ENCODE data around the gene FAIM. TPM values are rescaled to one million over a fixed set of nuclear protein-coding genes. Genes with fewer than 3 reads are reported as not detected.
"Not testable (repeated sequence)": the region's sequence is repeated elsewhere in the genome, so short reads cannot be mapped to it uniquely, and the experiment has no call there.

FAIM gene
- total RNA-seq, 1 donor: 5.1 TPM

- no peak for DNase-seq (ENCODE audit: low read depth in 2 of 3, low spot score in 2 of 3)
Measured at GRCh38 chr3:138600100-138600745, 8.3 kb upstream of the FAIM start.

- DNase-seq (ENCODE audit: low read depth in 2 of 3, low spot score in 2 of 3): not testable (repeated sequence)
Measured at GRCh38 chr3:138601661-138602060, 6.9 kb upstream of the FAIM start.

GRCh38 chr3:138604106-138604595 is 4.4 kb upstream of the FAIM start:
- DNase-seq (ENCODE audit: low read depth in 2 of 3, low spot score in 2 of 3): not testable (repeated sequence)

- no peak for DNase-seq (ENCODE audit: low read depth in 2 of 3, low spot score in 2 of 3)
Measured at GRCh38 chr3:138609898-138610266, 1.3 kb downstream of the FAIM start.

GRCh38 chr3:138615462-138615861 is 6.9 kb downstream of the FAIM start:
- DNase-seq (ENCODE audit: low read depth in 2 of 3, low spot score in 2 of 3): no peak

GRCh38 chr3:138620431-138620830 is 11.9 kb downstream of the FAIM start:
- no peak for DNase-seq (ENCODE audit: low read depth in 2 of 3, low spot score in 2 of 3)

- no peak for DNase-seq (ENCODE audit: low read depth in 2 of 3, low spot score in 2 of 3)
Measured at GRCh38 chr3:138624518-138624917, 15.9 kb downstream of the FAIM start.

- DNase-seq (ENCODE audit: low read depth in 2 of 3, low spot score in 2 of 3): no peak
Measured at GRCh38 chr3:138625707-138626365, 17.3 kb downstream of the FAIM start.

GRCh38 chr3:138629526-138629925 is 21.0 kb downstream of the FAIM start:
- no peak for DNase-seq (ENCODE audit: low read depth in 2 of 3, low spot score in 2 of 3)

- DNase-seq (ENCODE audit: low read depth in 2 of 3, low spot score in 2 of 3): no peak
Measured at GRCh38 chr3:138638641-138639040, 30.1 kb downstream of the FAIM start.

- DNase-seq (ENCODE audit: low read depth in 2 of 3, low spot score in 2 of 3): no peak
Measured at GRCh38 chr3:138640537-138640936, 32.0 kb downstream of the FAIM start.

- peak in 1 of 3 donors; percentile 9 for DNase-seq (ENCODE audit: low read depth in 2 of 3, low spot score in 2 of 3)
Measured at GRCh38 chr3:138642226-138642926, 33.8 kb downstream of the FAIM start.

GRCh38 chr3:138642927-138643253 is 34.3 kb downstream of the FAIM start:
- DNase-seq (ENCODE audit: low read depth in 2 of 3, low spot score in 2 of 3): no peak

GRCh38 chr3:138646008-138646407 is 37.4 kb downstream of the FAIM start:
- no peak for DNase-seq (ENCODE audit: low read depth in 2 of 3, low spot score in 2 of 3)

GRCh38 chr3:138646513-138646912 is 37.9 kb downstream of the FAIM start:
- DNase-seq (ENCODE audit: low read depth in 2 of 3, low spot score in 2 of 3): peak in 2 of 3 donors; percentile 10 to 52

GRCh38 chr3:138649134-138649533 is 40.6 kb downstream of the FAIM start:
- DNase-seq (ENCODE audit: low read depth in 2 of 3, low spot score in 2 of 3): no peak

- DNase-seq (ENCODE audit: low read depth in 2 of 3, low spot score in 2 of 3): no peak
Measured at GRCh38 chr3:138653567-138653966, 45.0 kb downstream of the FAIM start.

GRCh38 chr3:138657508-138657907 is 48.9 kb downstream of the FAIM start:
- DNase-seq (ENCODE audit: low read depth in 2 of 3, low spot score in 2 of 3): no peak

- no peak for DNase-seq (ENCODE audit: low read depth in 2 of 3, low spot score in 2 of 3)
Measured at GRCh38 chr3:138668107-138668506, 59.5 kb downstream of the FAIM start.

- no peak for DNase-seq (ENCODE audit: low read depth in 2 of 3, low spot score in 2 of 3)
Measured at GRCh38 chr3:138670407-138670806, 61.8 kb downstream of the FAIM start.

- DNase-seq (ENCODE audit: low read depth in 2 of 3, low spot score in 2 of 3): no peak
Measured at GRCh38 chr3:138673641-138674530, 65.3 kb downstream of the FAIM start.

Data from hematopoietic multipotent progenitor cell (in vitro differentiated cells).